HEK293T (cell line): ENCODE results near the gene CACNB1.

Experiments
- CTCF ChIA-PET: fragments of 350-600 bp; formaldehyde crosslinking; extraction: SDS; loops from one replicate; lab custom pipeline; 2021; ENCODE audit warnings: antibody characterized with exemption, inconsistent platforms; lab: Yijun Ruan, JAX
- POLR2A ChIA-PET: fragments of 350-600 bp; formaldehyde crosslinking; extraction: SDS; loops from one replicate; lab custom pipeline; 2020; ENCODE audit warnings: antibody characterized with exemption, inconsistent platforms; lab: Yijun Ruan, JAX
- DNase-seq: peaks from one replicate; pipeline ENCODE4 v3.0.0; 2012; ENCODE audit warnings: mixed read lengths; ENCODE audit errors: extremely low spot score
- ARNT ChIP-seq: fragments of 450-650 bp; IDR thresholded peaks from 2 replicates; pipeline ENCODE4 v1.6.1; 2017; ENCODE audit warnings: mild to moderate bottlenecking
- BHLHE40 ChIP-seq: fragments of 450-650 bp; IDR thresholded peaks from 2 replicates; pipeline ENCODE4 v1.6.1; 2016; ENCODE audit warnings: mild to moderate bottlenecking, moderate library complexity, borderline replicate concordance
- CTBP1 ChIP-seq: fragments of 450-650 bp; IDR thresholded peaks from 2 replicates; pipeline ENCODE4 v1.6.1; 2016; ENCODE audit warnings: borderline replicate concordance
- ELF4 ChIP-seq: fragments of 450-650 bp; IDR thresholded peaks from 2 replicates; pipeline ENCODE4 v1.6.1; 2017; ENCODE audit warnings: antibody characterized with exemption
- FOXA1 ChIP-seq: fragments of 450-650 bp; IDR thresholded peaks from 2 replicates; pipeline ENCODE4 v1.6.1; 2016; ENCODE audit warnings: mild to moderate bottlenecking
- FOXK2 ChIP-seq: fragments of 450-650 bp; IDR thresholded peaks from 2 replicates; pipeline ENCODE4 v1.6.1; 2016; ENCODE audit warnings: mild to moderate bottlenecking
- FOXM1 ChIP-seq: fragments of 450-650 bp; IDR thresholded peaks from 2 replicates; pipeline ENCODE4 v1.6.1; 2017; ENCODE audit warnings: mild to moderate bottlenecking, borderline replicate concordance
- HDGF ChIP-seq: fragments of 450-650 bp; IDR thresholded peaks from 2 replicates; pipeline ENCODE4 v1.6.1; 2017; ENCODE audit warnings: antibody characterized with exemption, borderline replicate concordance
- L3MBTL2 ChIP-seq: fragments of 450-650 bp; conservative IDR thresholded peaks from 2 replicates; pipeline ENCODE4 v1.6.1; 2016; ENCODE audit warnings: mild to moderate bottlenecking
- LEF1 ChIP-seq: fragments of 450-650 bp; IDR thresholded peaks from 2 replicates; pipeline ENCODE4 v1.6.1; 2017; ENCODE audit warnings: mild to moderate bottlenecking, borderline replicate concordance
- NFRKB ChIP-seq: fragments of 450-650 bp; IDR thresholded peaks from 2 replicates; pipeline ENCODE4 v1.6.1; 2016; ENCODE audit warnings: mild to moderate bottlenecking, moderate library complexity
- SP1 ChIP-seq: fragments of 450-650 bp; IDR thresholded peaks from 2 replicates; pipeline ENCODE4 v1.6.1; 2017
- SUZ12 ChIP-seq: fragments of 450-650 bp; IDR thresholded peaks from 2 replicates; pipeline ENCODE4 v1.6.1; 2016; ENCODE audit warnings: mild to moderate bottlenecking
- TARDBP ChIP-seq: fragments of 450-650 bp; IDR thresholded peaks from 2 replicates; pipeline ENCODE4 v1.6.1; 2016
- ZNF384 ChIP-seq: fragments of 450-650 bp; IDR thresholded peaks from 2 replicates; pipeline ENCODE4 v1.6.1; 2016
- TF ChIP-seq, protein P1 (sequence below): fragments of 450-650 bp; IDR thresholded peaks from 2 replicates; pipeline ENCODE4 v1.6.1; 2016

Gene CACNB1

DNA sequence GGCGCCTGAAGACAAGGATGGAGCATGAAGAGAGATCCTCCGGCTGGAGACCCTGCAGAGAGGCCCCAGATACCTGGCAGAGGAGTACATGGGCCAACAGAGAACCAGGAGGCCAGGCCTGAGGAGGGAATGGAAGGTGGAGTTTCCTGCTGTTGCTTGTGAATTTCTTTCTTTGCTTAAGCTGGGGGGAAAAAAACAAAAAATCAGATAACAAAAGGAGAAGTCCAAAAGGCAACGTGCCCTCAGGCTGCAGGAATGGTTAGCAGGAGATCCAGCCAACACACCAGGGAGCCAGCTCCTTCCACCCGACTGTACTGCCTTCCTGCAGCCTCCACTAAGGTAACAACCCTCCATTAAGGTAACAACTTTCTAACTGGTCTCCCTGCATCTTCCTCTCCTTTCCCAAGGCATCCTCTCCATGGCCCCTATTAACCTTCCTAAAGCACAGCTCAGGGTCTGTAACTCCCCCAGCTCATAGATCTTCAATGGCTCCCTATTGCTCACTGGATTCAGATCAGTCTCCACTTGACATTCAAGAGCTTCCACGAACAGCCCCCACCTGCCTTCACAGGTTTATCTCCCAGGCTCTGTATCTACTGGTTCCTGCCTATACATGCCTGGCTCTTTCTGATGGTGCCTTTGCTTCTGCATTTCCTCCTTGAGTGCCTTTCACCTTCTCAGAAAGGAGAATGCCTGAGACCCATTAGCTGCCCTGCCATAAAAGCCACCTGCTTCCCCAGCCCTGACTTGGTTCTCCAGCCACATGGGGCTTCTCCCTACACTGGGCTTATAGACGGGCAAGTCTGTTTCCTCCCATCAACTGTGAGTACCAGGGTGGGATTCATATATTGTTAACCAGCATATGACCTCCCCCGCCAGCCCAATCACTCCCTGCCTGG lies 30.8 kb downstream of the CACNB1 start:
- ChIA-PET POLR2A (interaction anchor here (0.9 to 2.2 kb wide), 3 partner anchors 8 to 313 kb away, joined by 3 to 9 read pairs (median 4); partner anchors contain the start of genes RPL19 and RPL23), CTCF (interaction anchor here (1.3 to 1.7 kb wide), 4 partner anchors 8 to 70 kb away, joined by 3 to 21 read pairs (median 3); no protein-coding TSS in a partner anchor)
- TF ChIP-seq FOXK2 (no peak), LEF1 (no peak), BHLHE40 (no peak), SP1 (no peak), SUZ12 (no peak), FOXA1 (no peak), ARNT (no peak), FOXM1 (no peak), TARDBP (no peak), HDGF (no peak), L3MBTL2 (no peak), CTBP1 (no peak), ELF4 (no peak), ZNF384 (no peak), NFRKB (no peak)
- TF ChIP-seq, protein P1, sequence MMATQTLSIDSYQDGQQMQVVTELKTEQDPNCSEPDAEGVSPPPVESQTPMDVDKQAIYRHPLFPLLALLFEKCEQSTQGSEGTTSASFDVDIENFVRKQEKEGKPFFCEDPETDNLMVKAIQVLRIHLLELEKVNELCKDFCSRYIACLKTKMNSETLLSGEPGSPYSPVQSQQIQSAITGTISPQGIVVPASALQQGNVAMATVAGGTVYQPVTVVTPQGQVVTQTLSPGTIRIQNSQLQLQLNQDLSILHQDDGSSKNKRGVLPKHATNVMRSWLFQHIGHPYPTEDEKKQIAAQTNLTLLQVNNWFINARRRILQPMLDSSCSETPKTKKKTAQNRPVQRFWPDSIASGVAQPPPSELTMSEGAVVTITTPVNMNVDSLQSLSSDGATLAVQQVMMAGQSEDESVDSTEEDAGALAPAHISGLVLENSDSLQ, result no peak
- DNase-seq, result no peak

DNA sequence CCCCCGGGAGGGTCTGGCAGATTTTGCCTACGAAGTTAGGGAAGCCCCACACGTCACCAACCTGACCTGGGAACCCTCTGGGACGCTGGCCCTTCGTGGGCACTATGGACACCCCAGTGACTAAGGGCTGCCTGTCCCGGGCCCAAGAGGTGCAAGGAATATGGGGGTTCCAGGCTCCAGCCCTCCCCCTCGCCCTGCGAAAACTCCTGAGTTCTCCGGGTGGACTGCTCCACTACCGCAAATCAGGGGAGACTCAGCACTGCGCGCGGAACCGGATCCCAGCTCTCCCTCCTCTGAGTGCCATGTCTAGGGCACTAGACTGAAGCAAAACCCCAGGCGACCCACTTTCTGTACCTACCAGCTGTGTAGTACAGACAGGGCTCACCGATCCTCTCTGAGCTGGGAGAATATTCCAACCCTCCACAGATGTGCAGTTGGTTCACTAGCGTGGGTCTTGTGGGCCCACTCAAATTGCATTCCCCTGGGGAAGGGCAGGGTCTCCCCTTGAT lies 31.6 kb downstream of the CACNB1 start, which contains the start of gene ARL5C:
Gene ARL5C (minus strand): TSS at position 321 of the 509 bp plus-strand sequence. CDS start 401 bp downstream, outside the sequence.
- CTCF ChIA-PET, result interaction anchor here (0.8 to 2.6 kb wide), 6 partner anchors 9 to 183 kb away, joined by 3 to 57 read pairs (median 4); no protein-coding TSS in a partner anchor
- POLR2A ChIA-PET, result interaction anchor here (0.9 to 2.2 kb wide), 2 partner anchors 8 to 34 kb away, joined by 4 to 9 read pairs; partner anchors contain the start of gene RPL19
- TF ChIP-seq, protein P1, result no peak
- TF ChIP-seq SP1 (no peak), LEF1 (no peak), FOXA1 (no peak), NFRKB (no peak), FOXK2 (no peak), ZNF384 (no peak), TARDBP (no peak), SUZ12 (no peak), BHLHE40 (no peak), ELF4 (no peak), L3MBTL2 (no peak), CTBP1 (no peak), ARNT (no peak), FOXM1 (no peak), HDGF (no peak)
- no peak for DNase-seq

DNA sequence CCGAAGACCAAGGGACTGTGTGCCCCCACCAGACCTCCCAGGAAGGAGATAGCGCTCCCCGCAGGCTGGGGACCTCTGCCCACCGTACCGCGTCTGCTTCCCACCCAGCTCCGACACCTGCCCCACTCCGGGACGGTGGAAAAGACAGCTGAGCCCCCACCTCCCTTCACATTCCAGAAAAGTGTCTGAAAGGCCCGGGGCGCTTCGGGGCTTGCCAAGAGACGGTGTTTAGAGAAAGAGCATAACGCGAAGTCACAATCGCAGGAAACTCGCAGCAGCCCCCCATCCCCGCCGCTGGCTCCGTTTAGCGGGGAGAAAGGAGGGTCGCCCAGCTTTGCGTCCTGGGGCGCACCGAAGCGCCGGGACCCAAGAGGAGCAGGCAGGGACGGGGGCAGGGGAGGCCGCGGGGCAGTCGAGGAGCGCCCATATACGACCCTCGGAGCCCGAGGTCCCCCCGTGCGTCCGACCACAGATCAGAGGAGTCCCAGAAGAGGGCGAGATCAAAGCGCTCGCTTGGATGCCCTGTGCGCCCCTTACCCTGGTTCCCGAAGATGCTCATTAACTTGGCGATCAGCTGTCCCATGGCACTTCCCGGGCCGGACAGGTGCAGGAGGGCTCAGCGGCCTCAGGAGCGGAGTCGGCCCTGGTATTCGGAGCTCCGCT lies 32.2 kb downstream of the CACNB1 start:
- ChIA-PET CTCF (interaction anchor here (0.5 to 2.6 kb wide), 27 partner anchors 9 to 591 kb away, joined by 3 to 57 read pairs (median 5); partner anchors contain the start of gene RPL19), POLR2A (interaction anchor here (0.7 to 2.2 kb wide), 8 partner anchors 9 to 413 kb away, joined by 3 to 22 read pairs (median 6); partner anchors contain the start of genes PLXDC1, PSMB3, RPL19 and RPL23)

DNA sequence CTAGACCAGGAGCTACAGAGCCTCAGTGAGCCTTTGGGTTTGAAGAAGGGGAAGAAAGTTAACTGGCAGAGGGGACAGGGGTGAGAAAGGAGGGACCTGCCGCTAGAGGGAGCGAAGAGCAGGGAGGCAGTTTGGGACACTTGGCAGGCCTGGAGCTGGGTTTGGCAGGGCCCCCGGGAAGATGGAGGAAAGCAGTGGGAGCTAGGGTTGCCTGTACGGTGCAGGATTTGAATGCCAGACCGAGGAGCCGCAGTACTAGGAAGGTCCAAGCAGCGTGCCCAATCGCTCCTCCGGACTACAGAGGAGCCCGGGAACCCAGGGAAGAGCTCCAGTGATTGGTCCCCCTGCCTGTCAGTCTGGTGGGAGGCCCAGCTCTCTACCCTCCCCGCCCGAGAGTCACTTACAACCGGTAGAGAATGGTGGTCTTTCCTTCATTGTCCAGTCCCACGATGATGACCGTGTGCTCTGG lies 32.8 kb downstream of the CACNB1 start:
- peak; percentile 80 for DNase-seq
- POLR2A ChIA-PET, result interaction anchor here (0.7 to 2.2 kb wide), 6 partner anchors 9 to 412 kb away, joined by 3 to 22 read pairs (median 7); partner anchors contain the start of genes PLXDC1, PSMB3, RPL19 and RPL23
- TF ChIP-seq BHLHE40 (no peak), HDGF (no peak)
- TF ChIP-seq, protein P1, result peak; percentile 98
- CTCF ChIA-PET, result interaction anchor here (0.5 to 2.6 kb wide), 28 partner anchors 10 to 591 kb away, joined by 3 to 57 read pairs (median 4); partner anchors contain the start of gene RPL19

More for the DNA sequence above, 32.2 kb downstream of the CACNB1 start:
- TF ChIP-seq ZNF384 (no peak), FOXA1 (no peak), HDGF (no peak), BHLHE40 (no peak), SP1 (no peak), SUZ12 (no peak), L3MBTL2 (no peak), ELF4 (no peak)
- no peak for DNase-seq

DNA sequence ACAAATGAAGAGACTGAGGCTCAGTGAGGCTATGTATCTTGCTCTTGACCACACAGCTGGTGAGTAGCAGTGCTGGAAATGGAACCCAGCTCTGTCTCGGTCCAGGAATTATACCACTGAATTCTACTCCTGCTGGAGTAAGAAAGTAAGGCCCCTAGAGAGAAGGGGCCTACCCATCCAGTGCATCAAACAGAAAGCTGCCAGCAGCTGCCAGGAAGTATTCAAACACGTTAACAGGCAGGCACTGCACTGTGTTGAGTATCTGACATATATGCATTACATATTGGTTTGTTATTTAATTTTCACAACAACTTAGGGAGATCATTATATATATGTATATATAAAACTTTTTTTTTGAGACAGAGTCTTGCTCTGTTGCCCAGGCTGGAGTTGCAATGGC lies 35.5 kb downstream of the CACNB1 start:
- ChIA-PET CTCF (interaction anchor here (1.4 kb wide), 1 partner anchor 13 kb away, joined by 4 read pairs; no protein-coding TSS in a partner anchor), POLR2A (interaction anchor here (0.9 kb wide), 1 partner anchor 38 kb away, joined by 3 read pairs; the partner anchor contains the start of gene RPL19)
- TF ChIP-seq TARDBP (no peak), SUZ12 (no peak), NFRKB (no peak), HDGF (no peak), L3MBTL2 (no peak), ELF4 (no peak), ARNT (no peak), FOXK2 (no peak), BHLHE40 (no peak), ZNF384 (no peak), SP1 (no peak), CTBP1 (no peak), FOXA1 (no peak), FOXM1 (no peak), LEF1 (no peak)
- TF ChIP-seq, protein P1, result no peak
- DNase-seq, result no peak
